GM21526 (cell line): ENCODE measurements around the gene NXF3.
"Not testable (repeated sequence)": the region's sequence is repeated elsewhere in the genome, so short reads cannot be mapped to it uniquely, and the experiment has no call there.

Source experiments
- ATAC-seq: cut with Tn5 transposase; IDR thresholded peaks from one replicate; pipeline ENCODE4 v1.9.1; 2021; ENCODE audit warnings: moderate library complexity; ENCODE audit not compliant: unreplicated experiment, low FRiP score

Gene NXF3

GRCh38 chrX:103051260-103051789 lies 41.6 kb downstream of the NXF3 start:
- no peak for ATAC-seq

GRCh38 chrX:103033371-103033770 lies 59.6 kb downstream of the NXF3 start:
- ATAC-seq = not testable (repeated sequence)
